ENCODE measurements around the gene CCN5.

The CCN5 gene

DNA sequence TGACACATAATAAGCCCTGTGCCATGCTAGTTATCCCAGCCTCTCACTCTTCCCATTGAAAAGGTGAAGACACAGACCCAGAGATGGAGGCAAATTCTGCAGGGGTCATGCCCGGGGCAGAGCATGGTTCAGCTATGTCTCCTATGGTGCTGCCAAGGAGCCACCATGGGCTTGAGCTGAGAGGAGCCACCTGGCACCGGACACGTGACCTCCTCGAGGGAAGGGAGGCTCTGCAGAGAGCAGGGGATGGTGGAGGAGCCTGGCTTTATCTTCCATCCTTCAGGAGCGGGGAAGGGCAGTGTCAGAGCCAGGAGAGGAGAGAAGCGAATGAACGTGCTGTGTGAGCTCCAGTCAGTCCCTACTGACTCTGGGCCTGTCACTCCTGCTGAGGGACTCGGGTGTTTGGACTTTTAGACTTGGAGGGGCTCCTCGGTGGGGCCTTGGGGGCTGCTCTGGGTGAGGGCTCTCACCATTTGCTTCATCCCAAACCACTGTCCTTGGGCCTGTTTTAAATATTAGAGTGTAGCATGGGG is 11.1 kb upstream of the CCN5 start:
- Histone ChIP-seq H2BK120ac (ENCODE audit: insufficient read depth, low read length, poor library complexity) (no peak overlapping the region), H3K4ac (ENCODE audit: low read depth, low read length) (no peak overlapping the region), H3K18ac (ENCODE audit: low read length) (no peak overlapping the region), H3K4me3 (ENCODE audit: low read depth, low read length) (no peak overlapping the region), H3K9me3 (ENCODE audit: insufficient read depth, low read depth, low read length) (peaks cover 1% of the 10 kb centered on the region), H3K79me2 (ENCODE audit: control insufficient read depth, insufficient read depth, low read length, poor library complexity) (no peaks in the 10 kb centered on the region), H2AFZ (ENCODE audit: insufficient read depth, low read length, poor library complexity) (no peak overlapping the region), H2BK12ac (ENCODE audit: low read length) (no peak overlapping the region), H4K12ac (ENCODE audit: low read depth, low read length) (no peak overlapping the region), H3K23ac (ENCODE audit: low read length) (no peak overlapping the region), H3K14ac (ENCODE audit: low read length) (no peak overlapping the region), H3K4me2 (ENCODE audit: low read length) (no peak overlapping the region), H4K91ac (ENCODE audit: low read depth, low read length) (no peak overlapping the region), H2BK5ac (ENCODE audit: low read depth, low read length, poor library complexity) (no peak overlapping the region), H3K36me3 (ENCODE audit: control insufficient read depth in 1 of 2, insufficient read depth in 2 of 2, low read length in 2 of 2) (no peaks in the 10 kb centered on the region), H2AK5ac (ENCODE audit: low read length) (no peak overlapping the region), H3K79me1 (ENCODE audit: low read length) (no peaks in the 10 kb centered on the region), H4K8ac (ENCODE audit: low read depth, low read length) (no peak overlapping the region), H3K27ac (ENCODE audit: low read depth, low read length) (no peak overlapping the region), H3K4me1 (ENCODE audit: control insufficient read depth in 1 of 2, insufficient read depth in 2 of 2, low read length in 2 of 2) (no peaks in the 10 kb centered on the region), H3K27me3 (ENCODE audit: insufficient read depth, low read length) (no peaks in the 10 kb centered on the region), H3K9ac (ENCODE audit: low read length) (no peak overlapping the region)
- no CpG with 5 or more reads among the region's 9 CpGs for WGBS (ENCODE audit: extremely low coverage, insufficient coverage, insufficient read length)
- no peak for DNase-seq

- H3K4me1 ChIP-seq (ENCODE audit: control insufficient read depth in 1 of 2, insufficient read depth in 2 of 2, low read length in 2 of 2): no peaks in the 10 kb centered on the region
- H2BK12ac ChIP-seq (ENCODE audit: low read length): no peak overlapping the region
- no peak overlapping the region for H3K18ac ChIP-seq (ENCODE audit: low read length)
- no peak overlapping the region for H2BK120ac ChIP-seq (ENCODE audit: insufficient read depth, low read length, poor library complexity)
- H4K8ac ChIP-seq (ENCODE audit: low read depth, low read length): no peak overlapping the region
- H4K91ac ChIP-seq (ENCODE audit: low read depth, low read length): no peak overlapping the region
- no peak for DNase-seq
- no peaks in the 10 kb centered on the region for H3K79me2 ChIP-seq (ENCODE audit: control insufficient read depth, insufficient read depth, low read length, poor library complexity)
- peaks cover 1% of the 10 kb centered on the region for H3K9me3 ChIP-seq (ENCODE audit: insufficient read depth, low read depth, low read length)
- no peak overlapping the region for H3K27ac ChIP-seq (ENCODE audit: low read depth, low read length)
- no peak overlapping the region for H3K4me3 ChIP-seq (ENCODE audit: low read depth, low read length)
- no CpG with 5 or more reads among the region's 4 CpGs for WGBS (ENCODE audit: extremely low coverage, insufficient coverage, insufficient read length)
- H3K9ac ChIP-seq (ENCODE audit: low read length): no peak overlapping the region
- no peaks in the 10 kb centered on the region for H3K27me3 ChIP-seq (ENCODE audit: insufficient read depth, low read length)
- H2BK5ac ChIP-seq (ENCODE audit: low read depth, low read length, poor library complexity): no peak overlapping the region
- no peak overlapping the region for H3K4ac ChIP-seq (ENCODE audit: low read depth, low read length)
- no peak overlapping the region for H3K14ac ChIP-seq (ENCODE audit: low read length)
- H2AFZ ChIP-seq (ENCODE audit: insufficient read depth, low read length, poor library complexity): no peak overlapping the region
- H2AK5ac ChIP-seq (ENCODE audit: low read length): no peak overlapping the region
- no peaks in the 10 kb centered on the region for H3K36me3 ChIP-seq (ENCODE audit: control insufficient read depth in 1 of 2, insufficient read depth in 2 of 2, low read length in 2 of 2)
- no peaks in the 10 kb centered on the region for H3K79me1 ChIP-seq (ENCODE audit: low read length)
- H4K12ac ChIP-seq (ENCODE audit: low read depth, low read length): no peak overlapping the region
- no peak overlapping the region for H3K4me2 ChIP-seq (ENCODE audit: low read length)
- no peak overlapping the region for H3K23ac ChIP-seq (ENCODE audit: low read length)
Observed at GRCh38 chr20:44704551-44704971, 10.6 kb upstream of the CCN5 start.

DNA sequence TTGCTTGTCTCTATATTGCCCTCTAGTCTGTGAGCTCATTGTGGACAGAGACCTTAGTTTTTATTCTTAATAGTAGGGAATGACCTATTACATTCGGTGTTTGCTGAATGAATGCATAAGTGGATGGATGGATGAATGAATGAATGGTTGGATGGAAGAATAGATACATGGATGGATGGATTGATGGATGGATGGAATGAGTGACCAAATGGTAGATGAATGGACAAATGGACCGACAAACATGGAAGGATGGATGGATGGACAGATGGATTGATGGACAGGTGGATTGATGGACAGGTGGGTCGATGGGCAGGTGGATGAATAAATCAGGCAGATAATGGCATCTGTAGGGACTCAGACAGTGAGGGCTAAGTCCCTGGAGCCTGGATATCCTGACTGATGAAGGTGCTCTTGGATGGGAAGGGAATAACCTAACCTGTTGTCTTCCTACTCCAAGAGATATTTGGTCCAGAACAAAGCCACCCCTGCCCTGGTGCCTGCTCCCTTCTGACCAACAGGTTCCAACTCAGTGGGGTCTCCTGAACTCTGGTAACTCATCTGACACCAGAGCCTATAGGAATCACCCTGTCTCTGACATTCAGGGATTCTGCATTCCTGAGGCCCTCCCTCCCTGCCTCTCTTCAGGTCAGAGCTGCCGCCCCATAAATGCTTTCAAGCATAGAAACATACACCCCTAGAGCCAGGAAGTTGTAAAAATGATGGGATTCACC is 9.6 kb upstream of the CCN5 start:
- Histone ChIP-seq H3K9me3 (ENCODE audit: insufficient read depth, low read depth, low read length) (peaks cover 1% of the 10 kb centered on the region), H4K12ac (ENCODE audit: low read depth, low read length) (no peak overlapping the region), H2BK12ac (ENCODE audit: low read length) (no peak overlapping the region), H3K14ac (ENCODE audit: low read length) (no peak overlapping the region), H3K27ac (ENCODE audit: low read depth, low read length) (no peak overlapping the region), H4K91ac (ENCODE audit: low read depth, low read length) (no peak overlapping the region), H2BK120ac (ENCODE audit: insufficient read depth, low read length, poor library complexity) (no peak overlapping the region), H3K18ac (ENCODE audit: low read length) (no peak overlapping the region), H4K8ac (ENCODE audit: low read depth, low read length) (no peak overlapping the region), H3K4me2 (ENCODE audit: low read length) (no peak overlapping the region), H3K27me3 (ENCODE audit: insufficient read depth, low read length) (no peaks in the 10 kb centered on the region), H3K4me1 (ENCODE audit: control insufficient read depth in 1 of 2, insufficient read depth in 2 of 2, low read length in 2 of 2) (no peaks in the 10 kb centered on the region), H2BK5ac (ENCODE audit: low read depth, low read length, poor library complexity) (no peak overlapping the region), H3K9ac (ENCODE audit: low read length) (no peak overlapping the region), H2AFZ (ENCODE audit: insufficient read depth, low read length, poor library complexity) (no peak overlapping the region), H3K4ac (ENCODE audit: low read depth, low read length) (no peak overlapping the region), H2AK5ac (ENCODE audit: low read length) (no peak overlapping the region), H3K36me3 (ENCODE audit: control insufficient read depth in 1 of 2, insufficient read depth in 2 of 2, low read length in 2 of 2) (no peaks in the 10 kb centered on the region), H3K23ac (ENCODE audit: low read length) (no peak overlapping the region), H3K4me3 (ENCODE audit: low read depth, low read length) (no peak overlapping the region), H3K79me2 (ENCODE audit: control insufficient read depth, insufficient read depth, low read length, poor library complexity) (no peaks in the 10 kb centered on the region), H3K79me1 (ENCODE audit: low read length) (no peaks in the 10 kb centered on the region)
- DNase-seq: no peak
- no CpG with 5 or more reads among the region's 4 CpGs for WGBS (ENCODE audit: extremely low coverage, insufficient coverage, insufficient read length)

DNA sequence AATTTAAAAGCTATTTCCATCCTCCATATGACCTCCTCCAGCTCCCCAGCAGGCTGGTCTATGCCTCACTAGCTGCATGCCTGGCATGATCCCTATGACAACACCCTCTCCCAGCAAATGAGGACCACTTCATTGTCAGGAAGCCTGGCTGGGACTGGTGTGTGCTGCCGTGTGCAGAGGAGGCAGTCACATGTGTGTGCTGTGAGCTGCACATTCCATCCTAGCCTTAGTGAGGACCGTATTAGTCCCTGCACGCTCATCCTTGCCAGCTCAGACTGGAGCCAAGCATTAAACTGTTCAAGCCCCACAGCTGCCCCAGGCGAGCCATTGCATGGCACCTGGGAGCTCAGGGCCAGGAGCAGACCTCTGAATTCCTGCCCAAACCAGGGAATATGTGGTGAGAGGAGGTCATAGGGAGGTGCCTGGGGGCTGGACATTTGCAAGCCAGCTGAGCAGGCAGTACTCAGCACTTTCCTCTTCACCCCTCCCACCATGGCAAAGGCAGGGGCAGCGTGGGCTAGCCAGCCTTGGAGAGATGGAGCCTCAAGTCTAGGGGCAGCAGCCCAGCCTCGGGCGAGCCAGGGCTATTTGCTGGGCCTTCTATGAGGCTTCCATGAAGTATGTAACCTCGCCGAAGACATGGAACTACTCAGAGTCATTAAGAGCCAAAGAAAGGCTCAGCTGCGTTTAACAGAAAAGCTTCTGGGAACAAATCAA is 8.7 kb upstream of the CCN5 start:
- DNase-seq: no peak
- no peak overlapping the region for H4K12ac ChIP-seq (ENCODE audit: low read depth, low read length)
- H3K9me3 ChIP-seq (ENCODE audit: insufficient read depth, low read depth, low read length): peaks cover 1% of the 10 kb centered on the region

More for the DNA sequence above, 8.7 kb upstream of the CCN5 start:
- Histone ChIP-seq H3K36me3 (ENCODE audit: control insufficient read depth in 1 of 2, insufficient read depth in 2 of 2, low read length in 2 of 2) (no peaks in the 10 kb centered on the region), H3K18ac (ENCODE audit: low read length) (no peak overlapping the region), H3K4me2 (ENCODE audit: low read length) (no peak overlapping the region), H3K27ac (ENCODE audit: low read depth, low read length) (no peak overlapping the region), H2BK5ac (ENCODE audit: low read depth, low read length, poor library complexity) (no peak overlapping the region), H3K79me1 (ENCODE audit: low read length) (no peaks in the 10 kb centered on the region), H3K4ac (ENCODE audit: low read depth, low read length) (no peak overlapping the region), H3K27me3 (ENCODE audit: insufficient read depth, low read length) (no peaks in the 10 kb centered on the region), H3K4me3 (ENCODE audit: low read depth, low read length) (no peak overlapping the region), H3K4me1 (ENCODE audit: control insufficient read depth in 1 of 2, insufficient read depth in 2 of 2, low read length in 2 of 2) (no peaks in the 10 kb centered on the region), H3K14ac (ENCODE audit: low read length) (no peak overlapping the region), H2BK120ac (ENCODE audit: insufficient read depth, low read length, poor library complexity) (no peak overlapping the region), H2AFZ (ENCODE audit: insufficient read depth, low read length, poor library complexity) (no peak overlapping the region), H2AK5ac (ENCODE audit: low read length) (no peak overlapping the region), H3K9ac (ENCODE audit: low read length) (no peak overlapping the region), H2BK12ac (ENCODE audit: low read length) (no peak overlapping the region), H4K8ac (ENCODE audit: low read depth, low read length) (no peak overlapping the region), H3K79me2 (ENCODE audit: control insufficient read depth, insufficient read depth, low read length, poor library complexity) (no peaks in the 10 kb centered on the region), H3K23ac (ENCODE audit: low read length) (no peak overlapping the region), H4K91ac (ENCODE audit: low read depth, low read length) (no peak overlapping the region)
- no CpG with 5 or more reads among the region's 10 CpGs for WGBS (ENCODE audit: extremely low coverage, insufficient coverage, insufficient read length)

Data from trophoblast cell (in vitro differentiated cells and primary cell).